Activated effector memory CD4-positive, alpha-beta T cell treated with Interleukin-2 at 50 U/mL for 16 hours (primary cell): ENCODE results near the gene YIF1A.
"Not testable (repeated sequence)": the region's sequence is repeated elsewhere in the genome, so short reads cannot be mapped to it uniquely, and the experiment has no call there.

Experiments
- DNase-seq: peaks from one replicate; pipeline ENCODE4 v3.0.0-alpha.2; 2020

The YIF1A gene

GRCh38 chr11:66311470-66311964, 22.6 kb upstream of the YIF1A start:
- DNase-seq, result no peak

GRCh38 chr11:66310803-66311440, 22.0 kb upstream of the YIF1A start:
- DNase-seq, result not testable (repeated sequence)

DNA sequence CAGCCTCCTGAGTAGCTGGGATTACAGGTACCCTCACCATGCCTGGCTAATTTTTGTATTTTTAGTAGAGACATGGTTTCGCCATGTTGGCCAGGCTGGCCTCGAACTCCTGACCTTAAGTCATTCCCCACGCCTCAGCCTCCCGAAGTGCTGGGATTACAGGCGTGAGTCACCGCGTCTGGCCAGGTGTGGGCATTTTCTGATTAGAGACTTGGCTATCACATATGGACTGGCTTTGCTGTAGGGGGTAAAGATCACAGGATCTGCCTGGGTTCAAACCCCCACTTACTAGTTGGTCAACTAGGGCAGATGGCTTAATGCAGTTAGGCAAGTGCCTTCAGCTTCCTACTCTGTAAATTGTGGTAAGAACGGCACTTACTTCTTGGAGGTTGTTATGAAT, 21.4 kb upstream of the YIF1A start:
- no peak for DNase-seq

DNA sequence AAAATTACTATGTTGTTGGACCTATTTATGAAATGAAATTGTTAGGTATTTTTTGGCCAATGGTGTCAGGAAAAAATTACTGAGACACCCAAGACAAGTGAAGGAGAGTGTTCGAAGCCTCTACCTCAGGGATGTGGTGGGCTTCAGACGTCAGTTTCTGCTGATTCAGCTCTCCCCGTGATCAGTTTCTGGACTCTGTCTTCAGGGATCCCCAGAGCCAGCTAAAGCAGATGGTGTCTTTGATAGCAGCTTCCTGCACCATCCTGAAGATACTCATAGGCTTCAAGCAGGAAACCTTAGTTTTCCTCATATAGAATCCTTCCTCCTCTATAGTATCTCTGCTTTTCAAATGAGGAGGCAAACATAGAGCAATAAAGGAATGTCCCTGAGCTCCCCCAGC, 20.5 kb upstream of the YIF1A start:
- DNase-seq, result no peak

DNA sequence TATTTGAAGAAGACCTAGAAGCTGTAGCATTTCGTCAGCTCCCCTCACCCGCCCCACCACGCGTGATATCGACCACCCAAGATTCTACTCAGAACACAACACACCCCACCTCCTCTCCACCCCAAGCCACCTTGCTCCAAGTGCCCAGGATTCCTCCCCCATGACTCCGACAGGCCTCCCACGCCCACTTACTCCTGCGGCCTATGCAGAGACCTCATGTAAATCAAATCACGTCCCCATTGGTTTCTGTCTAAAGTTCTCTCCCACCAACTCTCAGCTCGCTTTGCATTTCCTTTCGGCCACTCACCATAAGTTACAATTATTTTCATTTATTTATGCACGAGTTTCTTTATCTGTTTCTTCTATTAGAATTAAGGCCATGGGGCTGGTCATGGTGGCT, 13.7 kb upstream of the YIF1A start:
- no peak for DNase-seq

GRCh38 chr11:66299186-66299585, 10.2 kb upstream of the YIF1A start:
- DNase-seq, result no peak

DNA sequence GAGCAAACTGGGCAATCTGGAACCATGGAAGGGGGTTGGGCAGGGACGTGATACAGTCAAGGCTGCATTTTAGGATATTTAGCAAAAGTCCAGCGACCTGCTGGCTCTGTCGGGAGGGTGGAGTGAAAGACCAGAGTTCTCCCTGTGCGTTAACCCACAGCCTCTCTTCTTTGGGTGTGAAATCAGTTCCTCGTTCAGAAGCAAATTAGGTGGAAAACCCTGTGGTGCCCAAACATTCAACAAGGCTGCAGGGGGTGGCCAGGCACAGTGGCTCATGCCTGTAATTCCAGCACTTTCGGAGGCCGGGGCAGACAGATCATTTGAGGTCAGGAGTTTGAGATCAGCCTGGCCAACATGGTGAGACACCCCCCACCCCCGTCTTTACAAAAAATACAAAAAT, 8.7 kb upstream of the YIF1A start:
- DNase-seq, result no peak

- DNase-seq, result no peak
These were observed 6.0 kb upstream of the YIF1A start for GRCh38 chr11:66294626-66295620.

- DNase-seq, result no peak
These were observed 5.1 kb upstream of the YIF1A start for GRCh38 chr11:66293777-66294625.

- no peak for DNase-seq
These were observed 4.4 kb upstream of the YIF1A start for GRCh38 chr11:66293352-66293751.

DNA sequence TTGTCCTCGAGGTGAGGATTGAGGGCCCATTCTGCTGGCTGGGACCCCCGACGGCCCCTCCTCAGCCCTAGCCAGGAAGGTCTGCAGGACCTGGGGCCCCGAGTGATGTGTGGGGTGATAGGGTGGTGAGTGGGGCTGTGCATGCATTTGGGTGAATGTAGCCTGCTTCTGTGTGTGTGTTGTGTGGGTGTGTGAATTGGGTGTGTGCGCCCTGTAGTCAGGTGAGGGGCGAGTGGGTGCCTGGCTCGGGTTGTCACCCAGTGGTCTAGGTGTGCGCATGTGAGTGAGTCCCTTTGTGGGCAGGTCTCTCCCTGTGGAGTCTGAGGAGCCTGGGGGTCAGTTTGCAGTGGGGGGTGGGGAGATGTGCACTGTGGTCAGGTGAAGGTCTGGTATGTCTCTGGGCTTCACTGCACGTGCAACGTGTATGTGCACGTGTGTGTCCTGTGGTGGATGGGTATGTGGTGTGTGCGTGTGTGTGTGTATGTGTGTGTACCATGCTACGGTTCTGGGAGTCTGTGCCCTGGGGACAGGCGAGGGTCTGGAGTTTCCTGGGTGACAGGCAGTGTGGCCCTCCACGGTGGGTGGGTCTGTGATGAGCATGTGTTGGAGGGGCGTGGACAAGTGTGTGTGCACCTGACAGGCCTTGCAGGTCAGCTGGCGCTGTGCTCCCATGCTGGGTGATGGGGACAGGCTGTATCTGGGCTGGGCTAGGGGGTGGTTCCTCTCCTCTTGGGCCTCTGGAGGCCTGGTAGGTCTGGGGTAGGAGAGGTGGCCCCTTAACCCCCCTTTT, 3.8 kb upstream of the YIF1A start:
- DNase-seq, result no peak

- DNase-seq, result no peak
These were observed 3.0 kb upstream of the YIF1A start, which contains the start of gene TMEM151A for GRCh38 chr11:66291706-66292542. TMEM151A (plus strand) TSS chr11:66291894; CDS start chr11:66292014, 120 bp downstream.

GRCh38 chr11:66291303-66291705, 2.4 kb upstream of the YIF1A start:
- no peak for DNase-seq

- no peak for DNase-seq
These were observed 1.3 kb upstream of the YIF1A start for GRCh38 chr11:66290330-66290621.

DNA sequence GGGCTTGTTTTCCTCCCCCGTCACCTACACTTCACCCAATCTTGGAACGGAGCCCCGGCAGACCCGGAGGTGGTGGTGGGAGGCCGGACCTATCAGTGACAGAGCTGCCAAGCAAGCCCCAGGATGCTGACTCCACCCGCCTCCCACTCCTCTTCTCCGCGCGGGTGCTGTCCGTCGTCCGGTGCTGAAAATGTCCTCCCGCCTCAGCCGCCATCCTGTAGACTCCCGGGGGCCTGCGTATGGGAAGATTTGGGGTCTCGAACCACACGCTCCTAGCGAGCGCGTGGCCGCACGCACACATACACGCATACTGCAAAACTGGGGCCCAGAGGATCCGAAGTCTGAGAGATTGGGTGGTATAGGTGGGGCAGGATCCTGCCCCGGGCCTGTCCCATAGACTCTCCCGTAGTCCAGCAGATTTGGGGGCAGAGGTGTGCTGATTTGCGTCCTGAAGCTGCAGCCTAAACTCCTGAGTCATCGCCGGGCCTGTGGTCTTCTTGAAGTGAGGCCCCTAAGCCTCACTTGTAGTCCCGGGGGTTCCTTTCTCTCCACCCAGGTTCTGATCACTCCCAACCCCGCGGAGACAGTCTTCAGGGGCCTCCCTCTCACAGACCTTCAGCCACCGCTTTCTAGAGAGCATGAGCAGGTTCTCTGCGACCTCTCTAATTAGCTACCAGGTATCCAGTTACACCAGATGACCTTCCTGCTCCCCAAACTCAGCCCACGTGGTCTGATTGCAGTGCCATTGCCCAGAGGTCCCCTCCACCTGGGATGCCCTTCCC, 796 bp upstream of the YIF1A start:
- no peak for DNase-seq

GRCh38 chr11:66287889-66288670, 863 bp downstream of the YIF1A start:
- no peak for DNase-seq

DNA sequence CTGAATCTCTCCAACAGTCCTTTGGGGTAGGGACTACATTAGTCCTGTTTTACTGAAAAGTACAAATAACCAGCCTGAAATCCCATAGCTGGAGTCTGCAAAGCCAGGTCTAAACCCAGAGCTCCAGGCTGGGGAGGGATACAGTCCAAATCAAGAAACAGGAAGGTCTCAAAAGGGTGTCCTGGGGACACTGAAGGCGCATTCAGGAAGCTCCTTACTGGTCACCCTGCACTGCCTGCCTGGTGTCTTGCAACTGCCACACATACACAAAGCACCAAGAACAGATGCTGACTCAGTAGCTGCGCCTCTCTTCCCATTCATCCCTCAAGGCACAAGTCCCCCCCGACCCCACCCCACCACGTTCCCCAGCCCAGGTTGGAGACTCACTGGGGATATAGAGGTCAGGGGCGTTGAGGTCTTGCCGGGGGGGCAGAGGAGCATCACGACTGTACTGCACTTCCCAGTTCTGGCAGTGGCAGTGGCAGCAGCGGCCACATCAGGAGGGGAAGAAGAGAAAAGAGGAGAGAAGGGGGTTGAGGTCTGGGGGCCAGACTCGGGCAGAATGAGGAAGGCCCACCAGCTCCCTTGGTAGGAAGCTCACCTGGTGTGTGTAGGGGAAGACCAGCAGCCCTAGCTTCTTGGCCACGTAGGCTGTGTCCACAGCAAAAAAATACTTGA, 1.6 kb downstream of the YIF1A start:
- DNase-seq, result no peak

DNA sequence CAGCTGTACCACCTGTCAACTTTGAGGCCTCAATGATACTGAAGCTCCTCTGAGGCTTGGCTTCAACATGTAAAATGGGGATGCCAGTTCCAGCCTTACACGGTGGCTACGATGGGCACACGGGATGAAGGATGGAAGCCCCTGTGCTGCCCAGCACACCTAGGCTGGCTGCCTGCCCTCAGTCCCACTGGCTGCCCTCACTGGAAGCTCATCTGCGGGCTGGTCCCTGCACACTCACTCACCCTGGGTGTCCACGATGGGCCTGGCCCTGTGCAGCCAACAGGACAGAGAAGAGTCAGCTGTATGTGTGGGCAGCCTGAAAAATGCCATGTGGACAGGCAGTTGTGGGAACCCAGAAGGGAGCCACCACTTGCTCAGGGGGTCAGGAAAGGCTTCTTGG, 2.2 kb downstream of the YIF1A start:
- DNase-seq, result no peak
